ENCODE measurements around the gene LNX2.

- TF ChIP-seq CTCF (IDR thresholded peaks at IDR 0.05) = no peak
- no peak for TF ChIP-seq POLR2A (IDR thresholded peaks at IDR 0.05)
Measured at GRCh38 chr13:27583645-27584044, 36.7 kb downstream of the LNX2 start.
